ENCODE measurements around the gene ZNF516.

DNA sequence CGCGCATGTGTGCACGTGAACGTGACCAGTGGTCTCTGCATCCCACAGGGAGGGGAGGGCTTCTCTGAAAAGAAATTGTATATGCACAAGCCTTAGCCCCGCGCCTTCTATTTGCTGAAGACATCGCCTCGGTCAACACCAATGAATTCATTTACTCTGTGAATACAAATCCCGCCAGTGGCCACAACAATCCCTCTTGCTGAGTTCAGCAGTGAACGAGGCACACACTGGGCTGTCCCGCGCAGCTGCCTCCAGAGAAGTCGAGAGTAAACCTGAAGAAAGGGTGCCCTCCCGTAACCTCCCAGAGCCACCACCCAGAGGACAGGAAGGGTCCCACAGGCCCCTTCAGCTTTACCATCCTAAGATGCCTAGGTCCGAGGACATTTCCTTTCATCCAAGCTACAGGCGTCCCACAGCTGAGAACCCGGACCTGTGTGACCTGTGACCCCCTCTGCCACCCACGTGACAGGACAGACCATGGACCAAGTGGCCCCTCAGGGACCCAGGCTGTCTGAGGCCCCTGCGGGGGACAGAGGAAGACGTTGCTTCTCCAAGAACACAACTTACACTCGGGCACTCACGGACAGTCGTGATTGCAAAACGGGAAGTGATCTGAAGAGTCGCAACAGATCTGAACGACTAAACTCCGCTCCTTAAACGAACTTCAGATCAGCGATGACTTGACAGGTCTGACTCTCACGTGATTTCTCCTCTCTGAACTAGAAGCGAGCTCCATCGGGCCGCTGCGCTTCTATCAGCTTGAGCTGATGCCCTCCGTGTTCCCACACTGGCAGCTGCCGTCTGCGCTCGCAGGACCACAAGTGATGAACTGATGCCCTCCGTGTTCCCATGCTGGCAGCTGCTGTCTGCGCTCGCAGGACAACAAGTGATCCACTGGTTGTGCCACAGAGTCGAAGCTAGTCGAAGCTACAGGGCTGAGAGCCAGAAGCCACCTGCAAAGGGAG lies 92.7 kb downstream of the ZNF516 start:
- no peak for TF ChIP-seq POLR2A (IDR thresholded peaks at IDR 0.05)
- TF ChIP-seq, protein P1, sequence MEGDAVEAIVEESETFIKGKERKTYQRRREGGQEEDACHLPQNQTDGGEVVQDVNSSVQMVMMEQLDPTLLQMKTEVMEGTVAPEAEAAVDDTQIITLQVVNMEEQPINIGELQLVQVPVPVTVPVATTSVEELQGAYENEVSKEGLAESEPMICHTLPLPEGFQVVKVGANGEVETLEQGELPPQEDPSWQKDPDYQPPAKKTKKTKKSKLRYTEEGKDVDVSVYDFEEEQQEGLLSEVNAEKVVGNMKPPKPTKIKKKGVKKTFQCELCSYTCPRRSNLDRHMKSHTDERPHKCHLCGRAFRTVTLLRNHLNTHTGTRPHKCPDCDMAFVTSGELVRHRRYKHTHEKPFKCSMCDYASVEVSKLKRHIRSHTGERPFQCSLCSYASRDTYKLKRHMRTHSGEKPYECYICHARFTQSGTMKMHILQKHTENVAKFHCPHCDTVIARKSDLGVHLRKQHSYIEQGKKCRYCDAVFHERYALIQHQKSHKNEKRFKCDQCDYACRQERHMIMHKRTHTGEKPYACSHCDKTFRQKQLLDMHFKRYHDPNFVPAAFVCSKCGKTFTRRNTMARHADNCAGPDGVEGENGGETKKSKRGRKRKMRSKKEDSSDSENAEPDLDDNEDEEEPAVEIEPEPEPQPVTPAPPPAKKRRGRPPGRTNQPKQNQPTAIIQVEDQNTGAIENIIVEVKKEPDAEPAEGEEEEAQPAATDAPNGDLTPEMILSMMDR (IDR thresholded peaks at IDR 0.05): no peak
- no peak for TF ChIP-seq POLR2AphosphoS5 (IDR thresholded peaks at IDR 0.05)
